HG03095 (cell line): ENCODE results near the gene NOC3L.
"Not testable (repeated sequence)": the region's sequence is repeated elsewhere in the genome, so short reads cannot be mapped to it uniquely, and the experiment has no call there.

Experiments
- ATAC-seq: cut with Tn5 transposase; IDR thresholded peaks from one replicate; pipeline ENCODE4 v1.9.1; 2021; ENCODE audit warnings: moderate library complexity; ENCODE audit not compliant: unreplicated experiment

NOC3L gene

GRCh38 chr10:94361171-94361794, 1.5 kb downstream of the NOC3L start:
- no peak for ATAC-seq

- no peak for ATAC-seq
Observed at GRCh38 chr10:94358480-94358879, 4.3 kb downstream of the NOC3L start.

- no peak for ATAC-seq
Observed at GRCh38 chr10:94357193-94357592, 5.5 kb downstream of the NOC3L start.

- ATAC-seq: no peak
Observed at GRCh38 chr10:94355841-94356240, 6.9 kb downstream of the NOC3L start.

- ATAC-seq: no peak
Observed at GRCh38 chr10:94353336-94353735, 9.4 kb downstream of the NOC3L start.

GRCh38 chr10:94351089-94351488, 11.7 kb downstream of the NOC3L start:
- no peak for ATAC-seq

- not testable (repeated sequence) for ATAC-seq
Observed at GRCh38 chr10:94350500-94350899, 12.2 kb downstream of the NOC3L start.

GRCh38 chr10:94349327-94349726, 13.4 kb downstream of the NOC3L start:
- ATAC-seq: no peak

- ATAC-seq: peak; percentile 98
Observed at GRCh38 chr10:94344522-94345122, 18.1 kb downstream of the NOC3L start.

GRCh38 chr10:94343151-94343550, 19.6 kb downstream of the NOC3L start:
- no peak for ATAC-seq

- no peak for ATAC-seq
Observed at GRCh38 chr10:94334857-94335256, 27.9 kb downstream of the NOC3L start.

GRCh38 chr10:94333051-94333450, 29.7 kb downstream of the NOC3L start:
- no peak for ATAC-seq

- no peak for ATAC-seq
Observed at GRCh38 chr10:94328613-94329012, 34.1 kb downstream of the NOC3L start.

- ATAC-seq: no peak
Observed at GRCh38 chr10:94327649-94328048, 35.1 kb downstream of the NOC3L start.

GRCh38 chr10:94324609-94325233, 38.0 kb downstream of the NOC3L start:
- ATAC-seq: no peak

GRCh38 chr10:94320285-94320914, 42.3 kb downstream of the NOC3L start:
- ATAC-seq: no peak

- no peak for ATAC-seq
Observed at GRCh38 chr10:94316560-94316959, 46.2 kb downstream of the NOC3L start.

- no peak for ATAC-seq
Observed at GRCh38 chr10:94315975-94316464, 46.7 kb downstream of the NOC3L start.

- no peak for ATAC-seq
Observed at GRCh38 chr10:94315024-94315451, 47.7 kb downstream of the NOC3L start.

GRCh38 chr10:94310369-94310768, 52.4 kb downstream of the NOC3L start:
- ATAC-seq: no peak

GRCh38 chr10:94308866-94309265, 53.9 kb downstream of the NOC3L start:
- ATAC-seq: no peak
